ENCODE data around the gene ARHGAP6.

DNA sequence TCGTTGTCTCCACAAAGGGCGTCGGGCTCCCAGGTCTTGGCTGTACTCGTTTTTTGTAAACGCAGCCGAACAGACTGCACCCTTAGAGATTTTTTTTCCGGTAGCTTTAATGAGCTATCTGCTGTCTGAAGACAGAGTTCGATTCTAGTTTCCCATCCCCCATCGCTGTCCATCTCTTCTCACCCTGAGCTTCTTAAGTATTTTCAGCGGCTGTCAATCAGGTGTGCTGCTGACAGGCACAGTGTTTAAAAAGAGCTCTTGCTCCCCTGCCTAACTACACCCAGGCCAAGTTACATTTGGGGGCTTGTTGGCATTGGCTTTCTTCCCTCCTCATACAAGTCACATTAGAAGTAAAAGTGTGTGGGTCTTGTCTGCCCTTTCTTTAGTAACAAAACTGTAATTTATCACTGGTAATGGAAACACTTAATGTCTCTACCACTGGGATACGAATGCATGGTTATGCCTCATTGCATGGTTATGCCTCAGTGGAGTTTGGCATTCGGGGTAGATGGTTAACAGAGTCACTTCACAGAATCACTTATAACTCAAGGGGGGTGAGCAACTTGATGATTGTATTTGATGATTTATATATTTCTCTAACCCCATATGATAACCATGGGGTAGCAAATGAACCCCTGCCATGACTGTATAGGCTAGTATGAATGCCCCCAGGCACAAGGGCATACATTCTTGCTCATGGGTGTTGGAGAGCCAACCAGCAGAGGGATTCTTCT, 1.4 kb upstream of the ARHGAP6 start:
- TF ChIP-seq CTCF (IDR thresholded peaks at IDR 0.05) (no peak), POLR2A (IDR thresholded peaks at IDR 0.05) (no peak)

Data from lower leg skin (tissue), 3 donors.